Middle frontal gyrus (tissue), 1 donor: ENCODE results near the gene PURA.

Source experiments
- DNase-seq: peaks from one replicate; pipeline ENCODE4 v3.0.0-alpha.2; 2015; ENCODE audit warnings: low spot score; ENCODE audit errors: extremely low spot score

Gene PURA

GRCh38 chr5:140113699-140114263, at the start of gene PURA:
Gene PURA (plus strand): TSS chr5:140114109. CDS start chr5:140114182, 73 bp downstream.
- peak; percentile 80 for DNase-seq

GRCh38 chr5:140072812-140073211, 41.1 kb upstream of the PURA start:
- no peak for DNase-seq

DNA sequence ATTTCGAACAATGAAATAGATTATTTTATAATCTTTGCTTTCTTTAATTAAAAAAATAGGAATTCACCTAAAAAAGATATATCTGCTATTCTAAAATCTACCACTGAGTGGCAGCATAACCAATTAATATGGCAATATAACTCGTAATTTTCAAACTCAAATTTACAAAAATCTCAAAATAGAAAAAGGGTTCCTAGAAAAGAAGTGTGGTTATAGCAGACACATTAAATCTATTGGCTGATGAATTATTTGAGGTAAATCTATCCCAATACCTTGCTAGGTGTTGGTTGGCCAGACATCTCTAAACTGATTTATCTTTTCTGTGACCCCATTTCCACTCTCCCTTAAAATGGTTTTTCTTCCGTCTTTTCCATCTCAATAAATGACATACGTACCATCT, 40.6 kb upstream of the PURA start:
- no peak for DNase-seq

- no peak for DNase-seq
Observed at GRCh38 chr5:140075371-140075770, 38.5 kb upstream of the PURA start.

- DNase-seq = no peak
Observed at GRCh38 chr5:140076142-140076541, 37.8 kb upstream of the PURA start.

- DNase-seq = no peak
Observed at GRCh38 chr5:140076788-140077187, 37.1 kb upstream of the PURA start.

DNA sequence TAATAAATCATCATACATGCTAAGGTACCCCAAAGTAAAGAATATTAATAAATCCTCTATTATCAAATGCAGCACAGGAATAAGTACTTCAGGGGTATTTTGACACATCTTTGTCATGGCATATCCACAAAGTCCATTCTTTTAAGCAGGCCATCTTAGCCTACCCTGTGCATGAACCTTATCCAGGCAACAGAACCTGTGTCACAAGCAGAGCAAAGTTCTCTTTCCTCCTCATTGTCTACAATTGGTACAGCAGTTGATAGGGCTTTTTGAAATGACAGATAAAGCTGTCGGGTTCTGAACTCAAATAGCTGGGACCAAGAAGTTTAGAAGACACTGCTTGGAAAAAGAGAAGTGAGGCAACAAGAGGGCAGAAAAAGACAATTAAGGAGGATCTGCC, 30.8 kb upstream of the PURA start:
- no peak for DNase-seq

- DNase-seq = no peak
Observed at GRCh38 chr5:140083650-140084049, 30.3 kb upstream of the PURA start.

DNA sequence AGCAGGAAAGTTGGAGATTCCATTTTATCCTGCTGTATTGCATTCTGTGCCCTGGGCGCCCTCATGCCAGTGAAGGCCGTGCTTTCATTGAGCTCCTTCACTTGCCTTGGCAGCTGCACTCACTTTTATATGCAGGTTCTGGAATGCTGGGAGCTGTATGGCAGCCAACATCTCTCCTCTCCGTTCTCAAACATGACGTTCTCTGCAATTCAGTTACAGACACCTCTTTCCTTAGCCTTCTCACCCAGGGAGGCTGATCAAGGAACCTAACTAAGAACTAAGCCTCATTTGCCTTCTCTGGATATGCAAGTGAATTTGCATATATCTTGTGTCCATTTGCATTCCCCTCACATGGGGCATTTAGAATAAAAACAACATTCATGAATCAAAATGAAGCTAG, 29.4 kb upstream of the PURA start:
- DNase-seq = no peak

- DNase-seq = no peak
Observed at GRCh38 chr5:140090251-140090650, 23.7 kb upstream of the PURA start.

GRCh38 chr5:140093179-140093578, 20.7 kb upstream of the PURA start:
- no peak for DNase-seq

DNA sequence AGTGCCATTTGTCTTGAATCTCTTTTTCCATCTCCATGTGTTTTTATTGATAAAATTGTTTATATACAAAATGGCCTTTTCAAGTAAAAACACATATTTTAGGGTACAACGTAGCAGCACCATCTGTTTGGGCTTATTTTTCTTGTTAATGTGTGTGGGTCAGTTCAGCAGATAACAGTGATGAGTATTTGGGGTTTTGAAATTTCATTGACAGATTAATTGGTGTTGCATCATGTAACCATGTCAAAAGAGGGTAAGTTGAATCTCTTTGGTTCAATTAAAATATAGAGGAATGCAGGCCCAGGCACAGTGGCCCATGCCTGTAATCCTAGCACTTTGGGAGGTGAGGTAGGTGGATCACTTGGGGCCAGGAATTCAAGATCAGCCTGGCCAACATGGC, 20.0 kb upstream of the PURA start:
- no peak for DNase-seq

DNA sequence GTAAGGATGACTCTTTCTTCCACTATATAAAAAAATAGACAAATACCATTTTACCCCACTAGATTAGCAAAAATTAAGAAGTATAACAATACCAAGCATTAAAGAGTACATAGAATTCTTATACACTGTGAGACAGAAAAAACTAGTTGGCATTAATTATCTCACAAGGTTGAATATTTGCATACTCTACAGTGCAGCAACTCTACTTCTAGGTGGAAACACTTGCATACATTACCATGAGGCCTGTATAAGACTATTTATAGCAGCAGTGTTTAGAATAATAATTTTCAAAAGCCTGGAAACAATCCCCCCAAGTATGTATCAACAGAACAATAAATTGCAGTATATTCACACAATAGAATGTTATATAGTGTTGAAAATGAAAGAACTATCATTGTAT, 19.0 kb upstream of the PURA start:
- DNase-seq = no peak

- no peak for DNase-seq
Observed at GRCh38 chr5:140101179-140101578, 12.7 kb upstream of the PURA start.

GRCh38 chr5:140103154-140103553, 10.8 kb upstream of the PURA start:
- DNase-seq = no peak

- no peak for DNase-seq
Observed at GRCh38 chr5:140104100-140104499, 9.8 kb upstream of the PURA start.

DNA sequence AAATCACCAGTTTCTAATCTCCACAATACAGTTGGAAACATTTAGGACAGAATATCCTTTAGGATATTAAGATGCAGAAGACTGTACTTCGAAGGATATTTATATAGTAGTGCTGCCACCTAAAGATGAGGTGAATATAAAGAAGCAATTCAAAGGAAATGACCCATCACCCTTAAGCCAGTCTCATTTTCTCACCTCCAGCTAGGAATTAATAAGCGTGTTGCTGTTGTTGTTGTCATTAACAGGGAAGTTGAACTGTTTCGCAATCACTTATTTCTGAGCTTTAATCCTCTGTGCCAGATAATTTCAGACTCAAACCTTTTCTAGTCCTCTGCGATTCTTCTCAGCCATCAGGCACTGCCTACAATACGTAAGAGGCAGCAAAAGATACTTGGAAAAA, 7.8 kb upstream of the PURA start:
- no peak for DNase-seq

- no peak for DNase-seq
Observed at GRCh38 chr5:140106805-140107311, 7.1 kb upstream of the PURA start.

DNA sequence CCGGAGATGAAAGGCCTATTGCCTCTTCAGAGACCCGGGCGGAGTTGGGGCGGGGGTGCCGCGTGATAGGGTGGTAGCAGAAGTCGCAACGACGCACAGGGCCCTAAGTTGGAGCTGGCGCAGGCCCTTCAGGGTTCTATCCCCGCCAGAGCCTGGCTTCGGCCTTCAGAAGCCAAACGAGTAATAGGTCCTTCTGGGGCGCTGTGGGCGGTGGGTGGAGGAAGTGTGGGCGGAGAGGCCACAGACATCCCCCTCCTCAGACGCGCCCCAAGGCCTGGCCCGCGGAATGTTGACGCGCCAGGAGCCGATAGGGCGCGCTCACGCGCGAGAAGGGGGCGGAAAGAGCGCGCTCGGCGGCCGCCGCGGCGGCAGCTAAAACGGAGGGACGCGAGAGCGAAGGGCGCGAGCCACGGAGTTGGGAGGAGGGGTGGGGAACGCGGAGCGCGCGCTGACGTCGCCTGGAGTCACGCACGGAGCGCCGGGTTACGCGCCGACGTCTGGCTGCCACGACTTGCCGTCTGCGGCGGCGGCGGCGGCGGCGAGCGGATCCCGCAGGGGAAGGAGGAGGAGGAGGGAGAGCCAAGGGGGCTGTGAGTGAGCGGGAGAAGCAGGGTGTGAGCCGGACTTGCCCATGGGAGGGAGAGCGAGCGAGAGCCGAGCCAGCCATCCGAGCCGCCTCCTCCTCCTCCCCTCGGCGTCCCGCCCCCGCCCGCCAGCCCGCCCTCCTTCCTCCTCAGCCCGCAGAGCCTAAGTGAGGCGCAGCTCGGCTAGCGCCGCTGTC, 6.4 kb upstream of the PURA start:
- peak; percentile 87 for DNase-seq

DNA sequence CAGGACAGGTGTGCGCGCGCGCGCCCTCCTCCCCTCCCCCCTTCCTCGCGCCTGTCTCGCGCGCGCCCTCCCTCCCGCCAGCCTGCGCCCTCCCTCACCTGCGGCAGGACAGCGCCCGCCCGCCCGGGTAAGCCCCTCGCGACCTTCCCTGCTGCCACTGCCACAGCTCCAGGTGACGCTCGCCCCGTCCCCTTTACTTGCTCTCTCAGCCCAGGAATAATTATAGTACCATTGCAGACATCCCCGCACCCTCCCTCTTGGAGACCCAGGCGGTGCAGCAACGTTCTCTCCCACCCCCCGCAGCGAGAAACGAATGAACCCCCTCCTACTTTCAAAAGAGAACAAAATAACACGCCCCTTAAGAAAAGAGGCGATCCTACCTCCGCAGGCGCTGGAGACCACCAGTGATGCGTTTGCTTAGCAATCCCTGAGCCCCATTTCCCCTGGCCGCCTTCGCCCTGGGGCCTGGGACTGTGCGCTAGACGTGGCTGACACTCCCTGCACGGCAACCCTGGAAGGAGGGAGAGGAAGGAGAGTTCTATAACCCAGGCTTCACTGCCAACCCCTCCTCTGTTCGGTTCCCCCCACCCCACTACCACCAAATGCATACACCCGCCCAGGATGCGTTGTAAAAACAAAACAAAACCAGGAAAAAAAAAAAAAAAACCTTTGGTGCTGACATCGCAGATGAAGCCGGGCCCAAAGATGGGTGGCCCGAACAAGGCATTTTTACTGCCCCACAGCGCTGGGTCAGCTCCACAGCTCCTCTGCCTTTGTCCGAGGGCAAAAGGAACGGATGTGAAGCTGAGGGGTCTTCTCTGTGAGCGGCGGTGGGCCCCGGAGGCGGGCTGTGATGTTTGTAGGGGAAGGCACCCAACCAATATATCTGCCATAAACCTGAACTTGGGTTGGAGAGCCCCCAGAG, 5.6 kb upstream of the PURA start:
- no peak for DNase-seq

GRCh38 chr5:140109018-140109758, 4.7 kb upstream of the PURA start:
- no peak for DNase-seq
